OCI-LY7 (cell line): ENCODE data around the gene ATP1A2.

Experiments used
- EZH2phosphoT487 ChIP-seq: fragments of 200-600 bp; sonication (generic); IDR thresholded peaks from 2 replicates; pipeline ENCODE4 v1.6.1; 2018; ENCODE audit warnings: low read depth, borderline replicate concordance, mild to moderate bottlenecking, mixed run types, antibody characterized with exemption, low read length, moderate library complexity, mixed read lengths
- TF ChIP-seq, protein P1 (sequence below): fragments of 200-600 bp; sonication (generic); conservative IDR thresholded peaks from 2 replicates; pipeline ENCODE4 v1.5.1; 2014; ENCODE audit warnings: mild to moderate bottlenecking, antibody characterized with exemption, low read length, moderate library complexity, mixed read lengths

DNA sequence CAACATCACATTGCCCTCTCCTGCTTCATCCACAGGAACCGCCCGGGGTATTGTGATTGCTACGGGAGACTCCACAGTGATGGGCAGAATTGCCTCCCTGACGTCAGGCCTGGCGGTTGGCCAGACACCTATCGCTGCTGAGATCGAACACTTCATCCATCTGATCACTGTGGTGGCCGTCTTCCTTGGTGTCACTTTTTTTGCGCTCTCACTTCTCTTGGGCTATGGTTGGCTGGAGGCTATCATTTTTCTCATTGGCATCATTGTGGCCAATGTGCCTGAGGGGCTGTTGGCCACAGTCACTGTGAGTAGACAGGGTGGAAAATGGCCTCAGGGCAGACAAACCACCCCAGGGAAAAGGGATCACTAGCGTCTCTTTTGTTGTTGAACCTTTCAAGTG lies 48.6 kb downstream of the ATP1A2 start:
- TF ChIP-seq, protein P1, sequence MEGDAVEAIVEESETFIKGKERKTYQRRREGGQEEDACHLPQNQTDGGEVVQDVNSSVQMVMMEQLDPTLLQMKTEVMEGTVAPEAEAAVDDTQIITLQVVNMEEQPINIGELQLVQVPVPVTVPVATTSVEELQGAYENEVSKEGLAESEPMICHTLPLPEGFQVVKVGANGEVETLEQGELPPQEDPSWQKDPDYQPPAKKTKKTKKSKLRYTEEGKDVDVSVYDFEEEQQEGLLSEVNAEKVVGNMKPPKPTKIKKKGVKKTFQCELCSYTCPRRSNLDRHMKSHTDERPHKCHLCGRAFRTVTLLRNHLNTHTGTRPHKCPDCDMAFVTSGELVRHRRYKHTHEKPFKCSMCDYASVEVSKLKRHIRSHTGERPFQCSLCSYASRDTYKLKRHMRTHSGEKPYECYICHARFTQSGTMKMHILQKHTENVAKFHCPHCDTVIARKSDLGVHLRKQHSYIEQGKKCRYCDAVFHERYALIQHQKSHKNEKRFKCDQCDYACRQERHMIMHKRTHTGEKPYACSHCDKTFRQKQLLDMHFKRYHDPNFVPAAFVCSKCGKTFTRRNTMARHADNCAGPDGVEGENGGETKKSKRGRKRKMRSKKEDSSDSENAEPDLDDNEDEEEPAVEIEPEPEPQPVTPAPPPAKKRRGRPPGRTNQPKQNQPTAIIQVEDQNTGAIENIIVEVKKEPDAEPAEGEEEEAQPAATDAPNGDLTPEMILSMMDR, result no peak
- no peak for TF ChIP-seq EZH2phosphoT487
